A673 (cell line): Measurements from ENCODE around the gene CALR3. TPM values are rescaled to one million over a fixed set of nuclear protein-coding genes. Genes with fewer than 3 reads are reported as not detected.
"Not testable (repeated sequence)": the region's sequence is repeated elsewhere in the genome, so short reads cannot be mapped to it uniquely, and the experiment has no call there.

ENCODE experiments used
- BruUV-seq: library from RNA; stranded (reverse); fragments of 400-500 nt; replicated peaks from 2 replicates; lab custom pipeline; 2021; lab: Mats Ljungman, UMichigan
- CTCF ChIA-PET: fragments of 300-600 bp; sonication (Branson Sonifier 250); formaldehyde crosslinking; loops from one replicate; lab custom pipeline; 2022; ENCODE audit warnings: antibody characterized with exemption; lab: Charles Lee
- POLR2A ChIA-PET: fragments of 300-600 bp; sonication (Branson Sonifier 250); formaldehyde crosslinking; loops from one replicate; lab custom pipeline; 2022; ENCODE audit warnings: antibody characterized with exemption; ENCODE audit not compliant: low non-redundant PET; lab: Charles Lee
- DNase-seq: peaks from one replicate; pipeline ENCODE4 v3.0.0-alpha.2; 2015; ENCODE audit warnings: low spot score
- H3K27ac ChIP-seq: fragments of 200-600 bp; sonication (generic); 2 replicates; pipeline ENCODE4 v1.5.1; 2016; ENCODE audit warnings: mixed run types, low read depth, mild to moderate bottlenecking, mixed read lengths, antibody characterized with exemption, low read length; ENCODE audit not compliant: poor library complexity, severe bottlenecking
- H3K27me3 ChIP-seq: fragments of 200-600 bp; sonication (generic); replicated peaks from 2 replicates; pipeline ENCODE4 v1.6.1; 2017; ENCODE audit warnings: mixed run types, low read depth, mild to moderate bottlenecking, mixed read lengths, antibody characterized with exemption, low read length; ENCODE audit not compliant: insufficient read depth, poor library complexity
- H3K36me3 ChIP-seq: fragments of 200-600 bp; sonication (generic); 2 replicates; pipeline ENCODE4 v1.6.1; 2016; ENCODE audit warnings: mixed run types, mild to moderate bottlenecking, mixed read lengths, antibody characterized with exemption, low read length; ENCODE audit not compliant: insufficient read depth, poor library complexity, severe bottlenecking
- H3K4me1 ChIP-seq: fragments of 200-600 bp; sonication (generic); 2 replicates; pipeline ENCODE4 v1.6.1; 2017; ENCODE audit warnings: mixed run types, mild to moderate bottlenecking, mixed read lengths, antibody characterized with exemption, low read length; ENCODE audit not compliant: insufficient read depth, poor library complexity, severe bottlenecking
- H3K4me3 ChIP-seq: fragments of 200-600 bp; sonication (generic); 2 replicates; pipeline ENCODE4 v1.5.1; 2016; ENCODE audit warnings: low read depth, mixed run types, mild to moderate bottlenecking, mixed read lengths, low read length; ENCODE audit not compliant: poor library complexity, severe bottlenecking
- H3K9me3 ChIP-seq: fragments of 200-600 bp; sonication (generic); 2 replicates; pipeline ENCODE4 v1.6.1; 2016; ENCODE audit warnings: mixed run types, low read depth, mild to moderate bottlenecking, mixed read lengths, antibody characterized with exemption, low read length; ENCODE audit not compliant: poor library complexity, severe bottlenecking
- CTCF ChIP-seq: fragments of 300-800, 200-600 bp; sonication (generic); conservative IDR thresholded peaks from 2 replicates; pipeline ENCODE4 v1.5.1; 2017; ENCODE audit warnings: low read depth, mild to moderate bottlenecking, antibody characterized with exemption, low read length, moderate library complexity, mixed read lengths
- EZH2 ChIP-seq: fragments of 200-600 bp; sonication (generic); IDR thresholded peaks from 2 replicates; pipeline ENCODE4 v1.6.1; 2017; ENCODE audit warnings: borderline replicate concordance, low read depth, mild to moderate bottlenecking, mixed read lengths, antibody characterized with exemption, low read length; ENCODE audit not compliant: poor library complexity, severe bottlenecking
- intact Hi-C: fragments of 100-400 bp; cut with micrococcal nuclease; formaldehyde crosslinking; loops from one replicate; pipeline ENCODE4 v1.10.0; 2022; ENCODE audit not compliant: unreplicated experiment
- total RNA-seq: library from RNA; stranded (reverse); gene quantifications from 2 replicates; pipeline ENCODE4 v1.2.3, GENCODE V29; 2021

CALR3 gene
- total RNA-seq, 1 experiment from 2014 or later = not detected

GRCh38 chr19:16470541-16470910, 25.4 kb downstream of the CALR3 start:
- no TSS peak for BruUV-seq
- CTCF ChIA-PET = no interaction called here
- no peak for TF ChIP-seq CTCF
- no peak for TF ChIP-seq EZH2
- H3K27me3 ChIP-seq = no peaks in the 10 kb centered on the region
- H3K9me3 ChIP-seq = no peaks in the 10 kb centered on the region
- no peak for DNase-seq
- H3K27ac ChIP-seq = no peak overlapping the region
- intact Hi-C loops = no loop called here
- H3K4me3 ChIP-seq = peak overlapping the region; percentile 75
- POLR2A ChIA-PET = no interaction called here
- H3K36me3 ChIP-seq = no peaks in the 10 kb centered on the region
- H3K4me1 ChIP-seq = peaks cover 12% of the 10 kb centered on the region

- peaks cover 4% of the 10 kb centered on the region for H3K36me3 ChIP-seq
- peaks cover 12% of the 10 kb centered on the region for H3K4me1 ChIP-seq
- H3K27ac ChIP-seq = no peak overlapping the region
- no peak overlapping the region for H3K4me3 ChIP-seq
- ChIA-PET CTCF (no interaction called here), POLR2A (no interaction called here)
- no TSS peak for BruUV-seq
- DNase-seq = no peak
- H3K27me3 ChIP-seq = no peaks in the 10 kb centered on the region
- no peaks in the 10 kb centered on the region for H3K9me3 ChIP-seq
- TF ChIP-seq EZH2 (no peak), CTCF (no peak)
- intact Hi-C loops = no loop called here
Observed at GRCh38 chr19:16467581-16467980, 28.4 kb downstream of the CALR3 start.

- H3K36me3 ChIP-seq, intact Hi-C loops, BruUV-seq, CTCF ChIA-PET, POLR2A ChIA-PET, H3K9me3 ChIP-seq, DNase-seq, H3K4me3 ChIP-seq, H3K27ac ChIP-seq, H3K4me1 ChIP-seq, H3K27me3 ChIP-seq: not testable (repeated sequence)
Observed at GRCh38 chr19:16466802-16467427, 29.1 kb downstream of the CALR3 start.

- Histone ChIP-seq H3K4me1 (peaks cover under 1% of the 10 kb centered on the region), H3K36me3 (peaks cover 4% of the 10 kb centered on the region), H3K27me3 (no peaks in the 10 kb centered on the region), H3K27ac (no peak overlapping the region), H3K4me3 (no peak overlapping the region), H3K9me3 (no peaks in the 10 kb centered on the region)
- no peak for DNase-seq
- TF ChIP-seq CTCF (no peak), EZH2 (no peak)
- CTCF ChIA-PET = no interaction called here
- intact Hi-C loops = no loop called here
- BruUV-seq = no TSS peak
- POLR2A ChIA-PET = no interaction called here
Observed at GRCh38 chr19:16465239-16465638, 30.7 kb downstream of the CALR3 start.
